Osteocyte (in vitro differentiated cells): ENCODE measurements around the gene RTN3. TPM values are rescaled to one million over a fixed set of nuclear protein-coding genes. Genes with fewer than 3 reads are reported as not detected.

Experiments used
- DNase-seq: peaks from one replicate; pipeline ENCODE4 v3.0.0; 2021; ENCODE audit warnings: mixed read lengths; ENCODE audit not compliant: unreplicated experiment; ENCODE audit errors: extremely low spot score
- H3K27ac Mint-ChIP-seq: one replicate; pipeline ENCODE4 v1.8.0; 2021; ENCODE audit warnings: mild to moderate bottlenecking, mixed read lengths; ENCODE audit not compliant: unreplicated experiment
- H3K27me3 Mint-ChIP-seq: one replicate; pipeline ENCODE4 v1.8.0; 2021; ENCODE audit warnings: mixed read lengths; ENCODE audit not compliant: unreplicated experiment
- H3K36me3 Mint-ChIP-seq: one replicate; pipeline ENCODE4 v1.8.0; 2021; ENCODE audit warnings: mixed read lengths; ENCODE audit not compliant: unreplicated experiment
- H3K4me1 Mint-ChIP-seq: one replicate; pipeline ENCODE4 v1.8.0; 2021; ENCODE audit warnings: mixed read lengths; ENCODE audit not compliant: unreplicated experiment
- H3K4me3 Mint-ChIP-seq: one replicate; pipeline ENCODE4 v1.8.0; 2021; ENCODE audit warnings: mild to moderate bottlenecking, moderate library complexity, mixed read lengths; ENCODE audit not compliant: unreplicated experiment
- H3K9me3 Mint-ChIP-seq: one replicate; pipeline ENCODE4 v1.8.0; 2021; ENCODE audit warnings: mixed read lengths; ENCODE audit not compliant: unreplicated experiment
- CTCF ChIP-seq: fragments of 200-600 bp; sonication (generic); IDR thresholded peaks from 2 replicates; pipeline ENCODE4 v1.5.0; 2021; ENCODE audit warnings: antibody characterized with exemption, mild to moderate bottlenecking, moderate library complexity
- total RNA-seq: library from RNA; stranded (reverse); gene quantifications from 2 replicates; pipeline ENCODE4 v1.2.1, GENCODE V29; 2021

RTN3 gene
- total RNA-seq, 1 donor from 2014 or later: 109 TPM

DNA sequence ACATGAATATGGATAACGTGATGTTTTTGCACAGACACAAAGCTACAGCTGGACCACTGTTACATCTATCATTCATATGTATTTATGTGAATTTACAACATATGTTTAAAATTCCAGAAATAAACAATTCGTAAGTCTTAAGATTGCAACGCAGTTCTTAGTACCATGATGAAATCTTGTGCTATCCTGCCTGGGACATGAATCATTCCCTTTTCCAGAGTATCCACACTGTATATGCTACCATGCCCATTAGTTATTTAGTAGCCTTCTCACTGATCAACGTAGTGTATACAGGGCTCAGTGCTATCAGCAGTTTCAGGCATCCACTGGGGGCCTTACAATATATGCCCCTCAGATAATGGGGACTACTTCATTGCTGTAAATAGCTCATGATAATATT lies 14.4 kb upstream of the RTN3 start:
- H3K36me3 Mint-ChIP-seq: peaks cover 2% of the 10 kb centered on the region
- TF ChIP-seq CTCF: no peak
- H3K9me3 Mint-ChIP-seq: no peaks in the 10 kb centered on the region
- H3K27ac Mint-ChIP-seq: no peak overlapping the region
- no peak for DNase-seq
- peaks cover 60% of the 10 kb centered on the region for H3K4me1 Mint-ChIP-seq
- no peaks in the 10 kb centered on the region for H3K27me3 Mint-ChIP-seq
- no peak overlapping the region for H3K4me3 Mint-ChIP-seq

- H3K4me3 Mint-ChIP-seq: peak overlapping the region; percentile 23
- no peaks in the 10 kb centered on the region for H3K27me3 Mint-ChIP-seq
- no peak for TF ChIP-seq CTCF
- peaks cover 2% of the 10 kb centered on the region for H3K36me3 Mint-ChIP-seq
- H3K9me3 Mint-ChIP-seq: no peaks in the 10 kb centered on the region
- peak overlapping the region; percentile 93 for H3K27ac Mint-ChIP-seq
- DNase-seq: peak; percentile 21
- peaks cover 56% of the 10 kb centered on the region for H3K4me1 Mint-ChIP-seq
These were observed 13.1 kb upstream of the RTN3 start for GRCh38 chr11:63667995-63668795.

GRCh38 chr11:63670096-63670432 lies 11.2 kb upstream of the RTN3 start:
- Mint-ChIP-seq H3K4me3 (peak overlapping the region; percentile 79), H3K4me1 (peaks cover 46% of the 10 kb centered on the region), H3K27me3 (no peaks in the 10 kb centered on the region), H3K9me3 (no peaks in the 10 kb centered on the region), H3K36me3 (peaks cover 2% of the 10 kb centered on the region), H3K27ac (peak overlapping the region; percentile 93)
- TF ChIP-seq CTCF: no peak
- DNase-seq: no peak

DNA sequence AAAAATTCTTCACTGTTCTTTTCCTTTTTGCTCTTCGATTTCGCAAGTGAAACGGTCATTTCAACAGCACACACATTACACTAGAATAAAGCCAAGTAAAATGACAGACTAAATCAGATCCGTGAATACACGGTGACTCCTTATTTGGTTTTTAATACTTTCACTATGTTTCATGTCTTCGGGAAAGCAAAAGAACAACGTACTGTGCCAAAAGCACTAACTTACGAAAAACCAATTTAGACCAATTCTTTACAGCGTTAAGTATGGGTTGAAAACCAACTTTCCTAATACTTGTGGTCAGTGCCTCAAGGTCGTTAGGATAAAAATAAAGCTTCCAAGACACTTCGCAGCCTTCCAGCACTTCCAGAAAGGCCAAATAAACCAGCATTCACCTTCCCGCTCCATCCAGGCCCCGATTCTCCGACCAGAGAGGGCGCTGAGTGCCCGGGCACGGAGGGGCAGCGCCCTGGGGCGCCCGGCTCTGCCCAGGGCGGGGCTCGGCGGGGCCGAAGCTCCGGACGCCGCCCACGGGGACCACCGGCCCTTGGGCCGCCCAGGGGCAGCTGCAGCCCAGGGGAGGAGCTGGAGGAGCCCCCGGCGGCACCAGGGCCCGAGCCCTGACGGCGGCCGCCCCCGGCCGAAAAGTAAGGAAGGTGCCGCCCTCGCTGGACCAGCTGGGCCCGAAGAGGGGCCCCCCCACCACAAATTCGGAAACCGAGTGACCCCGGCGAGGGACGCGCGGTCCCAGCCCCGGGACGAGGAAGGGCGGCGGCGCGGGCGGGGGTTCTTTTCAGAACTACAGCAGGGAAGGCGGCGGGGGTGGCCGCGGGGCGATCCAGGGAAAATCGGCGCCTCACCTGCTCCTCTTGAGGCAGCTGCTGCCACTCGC lies 10.6 kb upstream of the RTN3 start:
- Mint-ChIP-seq H3K9me3 (no peaks in the 10 kb centered on the region), H3K27ac (peak overlapping the region; percentile 93), H3K36me3 (peaks cover 2% of the 10 kb centered on the region), H3K27me3 (no peaks in the 10 kb centered on the region), H3K4me3 (peak overlapping the region; percentile 79), H3K4me1 (peaks cover 43% of the 10 kb centered on the region)
- peak; percentile 62 for TF ChIP-seq CTCF
- DNase-seq: peak; percentile 89
